TTC549 (cell line): ENCODE data around the gene TBC1D5.

ENCODE experiments used
- FAIRE-seq: peaks from 2 replicates; lab custom pipeline; 2012; peaks lifted over from hg19 to GRCh38; lab: Jason Lieb, UNC

The TBC1D5 gene

GRCh38 chr3:17589888-17590287 lies 152.5 kb downstream of the TBC1D5 start:
- FAIRE-seq, result no peak

GRCh38 chr3:17588422-17588821 lies 154.0 kb downstream of the TBC1D5 start:
- FAIRE-seq, result no peak

GRCh38 chr3:17585394-17586325 lies 156.8 kb downstream of the TBC1D5 start:
- FAIRE-seq, result no peak

- no peak for FAIRE-seq
These were observed 158.4 kb downstream of the TBC1D5 start for GRCh38 chr3:17584066-17584465.

GRCh38 chr3:17583530-17583929 lies 158.9 kb downstream of the TBC1D5 start:
- no peak for FAIRE-seq

GRCh38 chr3:17581421-17582080 lies 160.9 kb downstream of the TBC1D5 start:
- FAIRE-seq, result no peak

GRCh38 chr3:17580901-17581300 lies 161.5 kb downstream of the TBC1D5 start:
- FAIRE-seq, result no peak

DNA sequence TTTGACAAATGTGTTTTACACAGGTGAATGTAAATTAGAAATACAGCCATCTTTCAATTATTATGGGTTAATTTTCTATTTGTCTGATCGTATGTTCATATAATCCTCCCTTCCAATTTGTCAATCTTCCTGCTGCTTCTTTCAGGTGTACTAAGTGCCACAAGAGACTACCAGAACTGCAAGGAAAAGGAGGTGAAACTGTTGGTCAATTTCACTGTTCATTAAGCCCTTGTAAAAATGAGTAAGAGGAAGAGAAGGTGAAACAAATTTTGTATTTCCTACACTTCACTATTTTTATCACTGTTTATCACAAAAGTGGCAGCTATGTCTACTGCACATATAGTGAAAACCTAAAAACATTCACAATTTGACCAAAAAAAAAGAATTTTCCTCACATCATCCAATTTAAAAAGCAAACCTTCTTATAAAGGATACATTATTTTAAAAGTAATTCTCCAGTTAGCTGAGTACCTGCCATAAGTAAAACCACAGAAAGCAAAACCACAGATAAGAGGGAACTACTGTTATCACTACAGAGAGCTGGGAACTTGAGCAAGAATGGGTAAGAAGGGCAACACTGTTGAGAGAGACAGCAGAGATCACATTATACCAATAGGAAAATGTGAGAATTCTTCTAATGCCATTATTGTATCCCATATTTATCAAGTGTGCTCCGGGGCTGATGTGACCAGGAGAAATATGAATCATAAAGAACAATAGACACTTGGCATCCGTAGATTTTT lies 163.0 kb downstream of the TBC1D5 start:
- FAIRE-seq, result no peak

GRCh38 chr3:17577796-17578520 lies 164.5 kb downstream of the TBC1D5 start:
- FAIRE-seq, result no peak

- FAIRE-seq, result no peak
These were observed 169.0 kb downstream of the TBC1D5 start for GRCh38 chr3:17573396-17573795.

GRCh38 chr3:17571686-17572085 lies 170.7 kb downstream of the TBC1D5 start:
- FAIRE-seq, result no peak

DNA sequence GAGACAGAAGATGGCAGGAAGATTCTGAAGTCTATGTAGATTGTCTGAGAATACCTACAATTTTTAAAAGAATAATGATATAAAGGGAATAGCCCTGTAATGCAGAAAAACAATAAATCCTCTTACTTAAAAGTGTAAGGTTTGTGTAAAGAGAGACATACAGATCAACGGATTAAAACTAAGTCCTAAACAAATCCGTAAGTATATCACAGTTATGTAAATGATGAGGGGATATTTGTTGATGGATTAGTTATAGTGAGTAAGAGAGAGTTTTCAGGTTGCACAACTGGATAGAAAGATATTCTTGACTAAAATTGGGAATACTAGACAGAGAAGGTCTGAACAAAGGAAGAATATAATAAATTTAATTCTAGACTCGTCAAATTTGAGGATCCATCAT lies 179.6 kb downstream of the TBC1D5 start:
- FAIRE-seq, result no peak

DNA sequence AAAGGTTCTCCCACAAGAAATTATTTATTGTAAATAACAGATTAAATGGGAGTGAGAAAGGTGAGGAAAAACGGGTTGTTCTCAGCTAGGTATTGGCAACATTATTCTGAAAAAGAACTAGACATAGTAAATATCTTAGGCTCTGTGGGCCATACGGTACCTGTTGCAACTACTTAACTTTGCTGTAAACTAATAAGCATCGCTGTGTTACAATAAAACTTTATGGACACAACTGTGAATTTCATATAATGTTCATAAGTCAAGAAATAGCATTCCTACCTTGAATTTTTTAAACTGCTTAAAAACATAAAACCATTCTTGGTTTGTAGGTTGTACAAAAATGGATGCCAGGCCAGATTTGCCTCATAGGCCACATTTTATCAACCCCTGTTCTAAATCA lies 183.9 kb downstream of the TBC1D5 start:
- no peak for FAIRE-seq

- no peak for FAIRE-seq
These were observed 184.5 kb downstream of the TBC1D5 start for GRCh38 chr3:17557749-17558463.

GRCh38 chr3:17555525-17555924 lies 186.9 kb downstream of the TBC1D5 start:
- no peak for FAIRE-seq

GRCh38 chr3:17554078-17554477 lies 188.4 kb downstream of the TBC1D5 start:
- no peak for FAIRE-seq

DNA sequence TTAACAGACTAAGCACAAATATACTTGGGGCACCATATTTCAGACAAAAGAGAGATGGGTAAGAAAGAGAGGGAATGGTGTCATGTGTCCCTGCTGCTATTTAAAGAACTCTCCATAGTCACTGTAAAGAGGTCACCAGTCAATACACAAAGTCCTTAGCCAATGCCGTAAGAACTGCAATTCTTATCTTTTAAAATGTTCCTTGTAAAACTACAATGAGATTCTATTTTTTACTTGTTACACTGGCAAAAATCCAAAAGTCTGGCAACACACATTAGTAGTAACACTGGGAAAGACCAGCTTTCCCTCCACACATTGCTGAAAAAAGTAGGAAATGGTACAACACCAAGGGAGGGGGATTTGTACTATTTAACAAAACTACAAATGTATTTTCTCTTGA lies 189.4 kb downstream of the TBC1D5 start:
- no peak for FAIRE-seq

DNA sequence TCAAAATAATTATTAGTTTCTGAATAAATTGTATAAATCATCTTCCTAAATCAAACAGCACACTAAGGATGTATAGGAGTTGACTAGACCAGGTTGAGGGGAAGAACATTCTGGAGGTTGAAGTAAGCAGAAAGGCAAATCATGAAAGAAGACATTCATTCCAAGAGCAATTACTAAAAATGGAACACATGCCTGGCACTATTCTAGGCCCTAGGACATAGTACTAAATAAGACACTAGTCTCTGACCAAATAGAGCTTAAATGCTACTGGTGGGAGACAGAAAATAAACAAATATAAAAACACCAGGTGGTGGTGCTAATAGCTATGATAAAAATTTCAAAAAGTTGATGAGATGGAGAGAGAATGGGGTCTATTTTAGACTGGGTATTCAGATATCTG lies 190.1 kb downstream of the TBC1D5 start:
- FAIRE-seq, result no peak

DNA sequence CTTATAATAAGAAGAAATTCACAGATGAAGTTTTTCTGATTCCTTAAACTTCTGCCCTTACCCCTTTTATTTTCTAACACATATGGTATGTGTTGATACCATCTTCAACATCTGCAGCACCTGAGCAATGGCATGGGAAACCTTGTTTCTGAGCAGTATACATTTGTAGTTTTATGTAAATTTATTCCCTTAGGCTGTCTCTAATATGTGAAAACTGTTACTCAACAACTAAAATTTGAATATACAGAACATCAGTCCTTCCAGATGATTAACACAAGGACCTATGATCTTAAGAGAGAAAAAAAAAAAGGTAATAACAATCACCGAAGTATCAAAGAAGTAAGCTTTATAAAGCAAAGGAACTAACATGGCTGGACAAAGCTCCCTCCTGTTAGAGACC lies 190.5 kb downstream of the TBC1D5 start:
- FAIRE-seq, result no peak

- FAIRE-seq, result no peak
These were observed 191.1 kb downstream of the TBC1D5 start for GRCh38 chr3:17551333-17551732.

DNA sequence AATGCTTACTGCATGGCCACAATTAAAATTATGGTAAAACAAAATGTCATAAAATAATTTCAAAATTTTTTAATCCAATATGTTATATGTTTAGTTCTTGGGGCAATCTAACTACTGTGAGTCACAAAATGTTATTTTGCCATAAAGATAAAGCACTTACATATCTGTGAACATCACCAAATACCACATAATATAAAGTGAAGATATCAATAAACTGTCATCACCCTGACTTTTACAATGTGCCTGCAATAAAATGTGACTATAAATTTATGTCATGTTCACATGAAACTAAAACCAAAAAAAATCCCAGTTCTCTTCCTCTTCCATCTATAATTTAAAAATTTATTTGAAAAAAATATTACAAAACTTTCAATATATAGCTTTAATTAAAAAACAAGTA lies 191.8 kb downstream of the TBC1D5 start:
- no peak for FAIRE-seq
